GM18508 (cell line): ENCODE data around the gene MPRIP.
"Not testable (repeated sequence)": the region's sequence is repeated elsewhere in the genome, so short reads cannot be mapped to it uniquely, and the experiment has no call there.

Experiments
- ATAC-seq: cut with Tn5 transposase; IDR thresholded peaks from one replicate; pipeline ENCODE4 v1.9.1; 2021; ENCODE audit warnings: moderate number of reproducible peaks; ENCODE audit not compliant: insufficient read depth, unreplicated experiment

The MPRIP gene

GRCh38 chr17:17120294-17120693 is 78.0 kb downstream of the MPRIP start:
- no peak for ATAC-seq

DNA sequence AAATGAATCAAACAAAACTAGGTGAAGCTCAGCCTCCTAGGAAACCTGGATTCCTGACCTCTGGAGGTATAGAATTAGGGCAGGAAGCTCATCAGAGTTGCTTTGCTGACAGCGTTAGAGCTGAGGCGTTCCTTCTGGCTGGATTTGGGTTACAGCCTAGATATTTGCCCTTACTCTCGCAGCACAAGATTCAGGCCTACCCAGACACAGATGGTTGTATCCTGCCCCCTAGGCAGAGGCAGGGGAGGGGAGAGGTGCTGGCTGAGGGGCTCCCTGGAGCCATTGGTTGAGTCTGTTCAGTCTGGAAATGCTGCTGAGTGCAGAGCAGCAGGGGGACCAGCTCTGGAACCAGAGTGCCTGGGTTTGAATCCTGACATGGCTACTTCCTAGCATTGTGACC is 78.4 kb downstream of the MPRIP start:
- no peak for ATAC-seq

GRCh38 chr17:17121162-17121561 is 78.9 kb downstream of the MPRIP start:
- no peak for ATAC-seq

- ATAC-seq = no peak
Observed at GRCh38 chr17:17122781-17123483, 80.7 kb downstream of the MPRIP start.

- no peak for ATAC-seq
Observed at GRCh38 chr17:17124341-17124740, 82.1 kb downstream of the MPRIP start.

DNA sequence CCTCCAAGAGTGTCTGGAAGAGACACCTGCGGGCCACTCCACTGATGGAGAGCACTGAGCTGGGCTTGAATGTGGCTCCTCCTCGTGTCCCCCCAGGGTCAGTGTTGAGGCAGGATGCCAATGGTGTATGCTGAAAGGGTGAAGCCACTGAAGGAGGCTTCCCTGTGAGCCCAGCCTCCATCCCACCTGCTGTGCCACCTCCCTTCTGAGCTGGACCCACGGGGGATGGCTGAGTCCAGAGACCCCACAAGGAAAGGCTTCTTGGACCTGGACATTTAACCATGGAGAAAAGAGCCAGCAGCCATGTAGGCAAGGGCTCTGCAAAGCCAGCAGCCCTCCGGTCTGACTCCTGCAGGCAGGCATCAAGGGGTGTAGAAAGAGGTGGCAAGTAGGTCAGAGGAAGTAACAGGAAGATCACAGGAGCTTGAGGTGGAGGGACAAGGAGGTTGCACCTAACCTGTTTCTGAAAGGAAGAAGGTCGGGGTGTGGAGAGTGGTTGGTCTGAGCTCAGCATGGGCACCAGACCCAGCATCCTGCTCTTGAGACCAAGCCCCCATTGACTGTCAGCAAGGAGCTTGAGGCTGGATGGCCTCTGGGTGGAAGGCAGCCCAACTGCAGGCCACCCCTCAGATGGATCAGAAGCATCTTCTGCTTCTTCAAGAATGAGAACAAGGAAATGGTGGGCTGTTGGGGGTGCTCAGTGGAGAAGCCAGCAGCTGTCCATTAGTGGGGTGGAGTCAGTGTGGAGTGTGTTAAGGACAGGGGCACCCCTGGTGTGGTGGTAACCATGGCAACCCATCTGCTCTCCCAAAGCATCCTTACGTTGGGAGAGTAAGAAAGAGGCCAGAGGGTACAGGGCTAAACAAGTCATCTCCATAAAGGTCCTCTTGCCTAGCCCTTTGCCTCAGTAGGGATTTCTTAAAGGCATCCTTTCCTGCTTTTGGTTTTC is 83.2 kb downstream of the MPRIP start:
- ATAC-seq = no peak

GRCh38 chr17:17126131-17127110 is 84.2 kb downstream of the MPRIP start:
- ATAC-seq = no peak

GRCh38 chr17:17127156-17127555 is 84.9 kb downstream of the MPRIP start:
- ATAC-seq = no peak

DNA sequence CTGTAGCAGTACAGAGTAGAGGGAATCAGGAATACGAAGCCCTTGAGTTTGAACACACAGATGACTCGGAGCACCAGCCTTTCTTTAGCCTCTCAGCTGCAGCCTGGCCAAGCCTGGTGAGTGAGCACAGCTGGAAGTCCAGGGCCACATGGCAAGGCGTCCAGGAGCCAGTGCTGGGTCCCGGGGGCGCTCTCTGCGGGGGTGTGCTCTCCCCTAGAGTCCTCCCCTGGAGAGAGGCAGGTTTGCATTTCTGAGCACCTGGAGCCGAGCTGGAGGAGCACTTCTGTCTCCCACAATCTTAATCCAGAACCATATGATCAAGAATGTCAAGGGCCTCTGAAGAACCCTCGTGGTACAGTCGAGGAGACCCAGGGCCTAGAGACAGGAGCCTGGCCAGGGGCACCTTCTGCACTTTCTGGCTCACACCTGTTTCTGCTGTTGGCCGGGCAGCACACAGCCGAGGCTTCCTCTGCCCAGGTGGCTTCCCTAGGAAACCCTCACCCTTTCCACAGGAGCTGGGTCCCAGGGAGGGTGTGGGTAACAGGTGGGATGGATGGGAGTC is 85.6 kb downstream of the MPRIP start:
- no peak for ATAC-seq

GRCh38 chr17:17128476-17129075 is 86.3 kb downstream of the MPRIP start:
- no peak for ATAC-seq

DNA sequence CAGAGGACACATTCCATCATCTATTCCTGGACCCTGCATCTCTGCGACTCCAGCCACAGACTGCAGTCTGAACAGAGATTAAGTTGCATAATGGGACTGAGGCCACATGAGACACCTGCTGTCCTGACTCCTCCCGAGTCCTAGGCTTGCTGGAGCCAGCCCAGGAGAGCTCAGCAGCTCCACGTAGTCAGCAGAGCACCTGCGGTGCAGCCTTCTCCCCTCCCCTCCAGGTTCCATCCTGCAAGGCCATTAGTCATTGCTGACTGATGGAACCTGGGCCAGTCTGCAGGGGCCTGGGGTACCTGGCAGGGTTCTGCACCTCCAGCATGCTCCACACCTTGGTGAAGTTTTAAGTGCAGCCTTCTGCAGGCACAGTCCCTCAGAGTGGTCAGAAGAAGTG is 87.2 kb downstream of the MPRIP start:
- no peak for ATAC-seq

GRCh38 chr17:17130077-17130844 is 88.0 kb downstream of the MPRIP start:
- no peak for ATAC-seq

GRCh38 chr17:17131839-17132238 is 89.6 kb downstream of the MPRIP start:
- no peak for ATAC-seq

GRCh38 chr17:17132746-17133145 is 90.5 kb downstream of the MPRIP start:
- no peak for ATAC-seq

- no peak for ATAC-seq
Observed at GRCh38 chr17:17134051-17134956, 92.0 kb downstream of the MPRIP start.

GRCh38 chr17:17134957-17135333 is 92.7 kb downstream of the MPRIP start:
- ATAC-seq = no peak

- not testable (repeated sequence) for ATAC-seq
Observed at GRCh38 chr17:17136221-17136620, 94.0 kb downstream of the MPRIP start.
